Measurements from ENCODE around the gene LMNA. TPM values are rescaled to one million over a fixed set of nuclear protein-coding genes. Genes with fewer than 3 reads are reported as not detected.
A peak's percentile ranks its signal among the peaks of the same experiment; 100 is the strongest.

Gene LMNA
- polyA plus RNA-seq, 1 experiment = 365 TPM

DNA sequence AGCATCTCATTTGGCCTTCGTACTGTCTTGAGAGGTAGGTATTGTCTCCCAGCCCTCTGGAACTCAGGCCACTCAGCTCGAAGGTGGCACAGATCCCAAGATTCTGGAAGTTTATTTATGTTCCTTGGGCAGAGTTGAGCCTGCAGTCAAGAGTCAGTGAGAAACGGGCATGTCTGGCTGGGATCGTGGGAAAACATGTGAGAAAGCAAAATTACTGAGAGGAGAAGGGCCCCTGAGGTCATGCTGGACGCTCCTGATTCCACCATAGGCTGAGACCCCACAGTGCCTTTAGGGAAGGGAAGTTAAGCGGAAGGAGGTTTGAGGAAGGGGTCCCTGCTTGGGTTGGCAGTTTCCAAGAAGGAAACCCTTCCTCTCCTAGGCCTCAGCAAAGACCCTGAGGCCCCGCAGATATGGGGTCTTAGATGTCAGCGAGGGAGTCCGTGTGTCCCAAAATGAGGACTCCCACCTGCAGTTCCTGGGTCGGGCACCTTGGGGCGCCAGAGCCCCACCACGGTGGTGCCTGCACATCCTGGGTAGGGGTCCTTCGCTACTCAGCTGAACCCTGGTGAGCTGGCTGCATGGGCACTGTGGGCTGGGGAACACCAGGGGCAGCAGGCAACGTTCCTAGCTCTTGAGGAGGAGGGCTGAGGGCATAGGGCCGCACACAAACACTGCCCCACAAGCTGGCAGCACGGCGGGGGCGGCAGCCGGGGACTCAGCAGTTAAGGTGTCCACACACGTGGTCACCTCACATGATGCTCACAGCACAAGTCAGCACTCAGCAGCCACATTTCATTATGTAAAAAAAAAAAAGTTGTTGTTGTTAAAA is 26.6 kb downstream of the LMNA start:
- peak overlapping the region; percentile 47 for H3K27ac ChIP-seq (ENCODE audit: low read depth, low read length)
- POLR2A ChIA-PET = interaction anchor here (0.6 to 1.6 kb wide), 8 partner anchors 9 to 72 kb away, joined by 3 to 7 read pairs (median 4); partner anchors contain the start of gene PMF1
- TF ChIP-seq, protein P1, sequence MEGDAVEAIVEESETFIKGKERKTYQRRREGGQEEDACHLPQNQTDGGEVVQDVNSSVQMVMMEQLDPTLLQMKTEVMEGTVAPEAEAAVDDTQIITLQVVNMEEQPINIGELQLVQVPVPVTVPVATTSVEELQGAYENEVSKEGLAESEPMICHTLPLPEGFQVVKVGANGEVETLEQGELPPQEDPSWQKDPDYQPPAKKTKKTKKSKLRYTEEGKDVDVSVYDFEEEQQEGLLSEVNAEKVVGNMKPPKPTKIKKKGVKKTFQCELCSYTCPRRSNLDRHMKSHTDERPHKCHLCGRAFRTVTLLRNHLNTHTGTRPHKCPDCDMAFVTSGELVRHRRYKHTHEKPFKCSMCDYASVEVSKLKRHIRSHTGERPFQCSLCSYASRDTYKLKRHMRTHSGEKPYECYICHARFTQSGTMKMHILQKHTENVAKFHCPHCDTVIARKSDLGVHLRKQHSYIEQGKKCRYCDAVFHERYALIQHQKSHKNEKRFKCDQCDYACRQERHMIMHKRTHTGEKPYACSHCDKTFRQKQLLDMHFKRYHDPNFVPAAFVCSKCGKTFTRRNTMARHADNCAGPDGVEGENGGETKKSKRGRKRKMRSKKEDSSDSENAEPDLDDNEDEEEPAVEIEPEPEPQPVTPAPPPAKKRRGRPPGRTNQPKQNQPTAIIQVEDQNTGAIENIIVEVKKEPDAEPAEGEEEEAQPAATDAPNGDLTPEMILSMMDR (IDR thresholded peaks at IDR 0.05; ENCODE audit: low read depth, low read length) = peak; percentile 59
- H3K27me3 ChIP-seq (ENCODE audit: control insufficient read depth, insufficient read depth, low read length) = no peaks in the 10 kb centered on the region
- DNase-seq (ENCODE audit: low read depth, low spot score) = no peak
- no peak overlapping the region for H3K4me3 ChIP-seq (ENCODE audit: low read depth, low read length)
- no peaks in the 10 kb centered on the region; the same call in 1 of the 2 replicates for H3K9me3 ChIP-seq (ENCODE audit: control insufficient read depth, insufficient read depth, low read length)
- CTCF ChIA-PET = interaction anchor here (0.7 to 32.7 kb wide), 7 partner anchors 11 to 220 kb away, joined by 3 to 682 read pairs (median 10); no protein-coding TSS in a partner anchor

- no peaks in the 10 kb centered on the region for H3K9me3 ChIP-seq (ENCODE audit: control insufficient read depth, insufficient read depth, low read length)
- ChIA-PET CTCF (interaction anchor here (8.4 kb wide), 1 partner anchor 82 kb away, joined by 136 read pairs; no protein-coding TSS in a partner anchor), POLR2A (no interaction called here)
- H3K27ac ChIP-seq (ENCODE audit: low read depth, low read length) = peak overlapping the region; percentile 52
- DNase-seq (ENCODE audit: low read depth, low spot score) = no peak
- H3K4me3 ChIP-seq (ENCODE audit: low read depth, low read length) = no peak overlapping the region
- TF ChIP-seq, protein P1 (IDR thresholded peaks at IDR 0.05; ENCODE audit: low read depth, low read length) = no peak
- H3K27me3 ChIP-seq (ENCODE audit: control insufficient read depth, insufficient read depth, low read length) = peaks cover 4% of the 10 kb centered on the region
Observed at GRCh38 chr1:156143765-156144489, 29.4 kb downstream of the LMNA start.

GRCh38 chr1:156144742-156145141 is 30.2 kb downstream of the LMNA start:
- TF ChIP-seq, protein P1 (IDR thresholded peaks at IDR 0.05; ENCODE audit: low read depth, low read length) = no peak
- H3K27me3 ChIP-seq (ENCODE audit: control insufficient read depth, insufficient read depth, low read length) = peaks cover 9% of the 10 kb centered on the region
- POLR2A ChIA-PET = no interaction called here
- DNase-seq (ENCODE audit: low read depth, low spot score) = no peak
- CTCF ChIA-PET = interaction anchor here (1.3 to 8.4 kb wide), 2 partner anchors 11 to 81 kb away, joined by 3 to 136 read pairs; no protein-coding TSS in a partner anchor
- no peak overlapping the region for H3K27ac ChIP-seq (ENCODE audit: low read depth, low read length)
- H3K9me3 ChIP-seq (ENCODE audit: control insufficient read depth, insufficient read depth, low read length) = no peaks in the 10 kb centered on the region
- H3K4me3 ChIP-seq (ENCODE audit: low read depth, low read length) = no peak overlapping the region

DNA sequence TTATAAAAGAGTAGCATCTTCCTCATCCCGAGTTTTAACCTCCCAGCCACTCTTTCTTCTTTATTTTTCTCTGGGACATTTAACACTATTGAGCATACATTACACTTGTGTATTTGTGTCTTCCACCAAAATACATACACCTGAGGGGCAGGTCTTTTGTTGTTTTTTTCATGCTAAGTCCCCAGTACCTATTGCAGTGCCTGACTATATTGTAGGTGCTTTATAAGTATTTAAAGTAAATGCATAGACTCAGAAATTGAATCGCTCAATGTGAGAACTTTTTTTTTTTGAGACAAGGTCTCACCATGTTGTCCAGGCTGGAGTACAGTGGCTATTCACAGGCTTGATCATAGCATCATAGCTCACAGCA is 31.1 kb downstream of the LMNA start:
- POLR2A ChIA-PET = interaction anchor here (0.8 kb wide), 1 partner anchor 48 kb away, joined by 3 read pairs; no protein-coding TSS in a partner anchor
- DNase-seq (ENCODE audit: low read depth, low spot score) = no peak

More for the DNA sequence above, 31.1 kb downstream of the LMNA start:
- no peak overlapping the region for H3K4me3 ChIP-seq (ENCODE audit: low read depth, low read length)
- TF ChIP-seq, protein P1 (IDR thresholded peaks at IDR 0.05; ENCODE audit: low read depth, low read length) = no peak
- no peaks in the 10 kb centered on the region for H3K9me3 ChIP-seq (ENCODE audit: control insufficient read depth, insufficient read depth, low read length)
- peaks cover 13% of the 10 kb centered on the region for H3K27me3 ChIP-seq (ENCODE audit: control insufficient read depth, insufficient read depth, low read length)
- no peak overlapping the region for H3K27ac ChIP-seq (ENCODE audit: low read depth, low read length)
- CTCF ChIA-PET = interaction anchor here (0.5 to 8.4 kb wide), 11 partner anchors 11 to 173 kb away, joined by 3 to 136 read pairs (median 3); partner anchors contain the start of genes PMF1 and SLC25A44
